IPS DF 6.9 (cell line): Measurements from ENCODE around the gene PHACTR3.

Source experiments
- DNase-seq: peaks from one replicate; pipeline ENCODE4 v3.0.0-alpha.2; 2013; ENCODE audit warnings: low read depth, low spot score
- H3K27ac ChIP-seq: one replicate; pipeline ENCODE4 v1.5.1; 2013; ENCODE audit warnings: low read length, control low read depth
- H3K27me3 ChIP-seq: 2 replicates; pipeline ENCODE4 v1.6.1; 2013; ENCODE audit warnings: mild to moderate bottlenecking, low read length; ENCODE audit not compliant: control insufficient read depth, insufficient read depth
- H3K36me3 ChIP-seq: 2 replicates; pipeline ENCODE4 v1.6.1; 2013; ENCODE audit warnings: low read length; ENCODE audit not compliant: control insufficient read depth, insufficient read depth
- H3K4me1 ChIP-seq: 2 replicates; pipeline ENCODE4 v1.6.1; 2013; ENCODE audit warnings: low read length; ENCODE audit not compliant: control insufficient read depth, insufficient read depth
- H3K4me3 ChIP-seq: 2 replicates; pipeline ENCODE4 v1.5.1; 2013; ENCODE audit warnings: mild to moderate bottlenecking, low read length
- H3K9me3 ChIP-seq: 2 replicates; pipeline ENCODE4 v1.6.1; 2013; ENCODE audit warnings: low read length, inconsistent platforms; ENCODE audit not compliant: control insufficient read depth, insufficient read depth
- WGBS: extraction: QIAGEN DNeasy Blood & Tissue Kit; methylation state at CpG from one replicate; pipeline ENCODE4 v1.1.7; 2013; ENCODE audit warnings: mixed read lengths, missing lambda C conversion rate; ENCODE audit not compliant: insufficient read length, insufficient coverage; 5-methylcytosine and 5-hydroxymethylcytosine counted together

PHACTR3 gene

GRCh38 chr20:59647271-59647670 lies 42.9 kb downstream of the PHACTR3 start:
- Histone ChIP-seq H3K4me1 (no peaks in the 10 kb centered on the region), H3K27me3 (no peaks in the 10 kb centered on the region), H3K4me3 (no peak overlapping the region), H3K9me3 (peaks cover 17% of the 10 kb centered on the region), H3K27ac (no peak overlapping the region), H3K36me3 (no peaks in the 10 kb centered on the region)
- DNase-seq, result no peak

DNA sequence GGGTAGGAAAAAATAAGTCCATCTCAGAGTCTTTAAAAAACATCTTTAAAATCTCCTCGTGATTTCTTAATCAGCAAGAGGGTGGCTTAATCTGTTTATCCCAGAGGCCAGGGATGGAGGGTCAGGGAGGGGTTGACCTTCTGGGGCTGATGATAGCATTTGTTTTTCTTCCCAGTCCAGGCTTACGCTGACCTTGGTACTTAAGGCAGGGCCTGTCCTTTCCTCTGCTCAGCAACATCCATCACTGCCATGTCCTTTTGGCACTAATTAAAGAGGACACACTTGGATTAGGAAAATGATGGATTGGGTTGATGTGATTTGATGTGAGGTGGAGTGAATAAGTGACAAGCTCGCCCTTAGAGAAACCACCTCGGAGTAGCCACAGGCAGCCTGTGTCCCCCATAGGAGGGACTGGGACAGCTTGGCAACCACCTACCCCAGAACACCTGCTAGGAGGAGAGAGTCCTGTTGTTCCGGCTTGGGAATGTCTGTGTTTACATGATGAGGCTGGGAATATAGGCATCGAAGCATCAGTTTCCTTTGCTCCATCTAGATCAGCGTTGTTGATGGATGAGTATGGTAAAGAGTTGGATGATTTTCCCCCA lies 44.2 kb downstream of the PHACTR3 start:
- Histone ChIP-seq H3K4me3 (no peak overlapping the region), H3K9me3 (peaks cover 17% of the 10 kb centered on the region), H3K4me1 (no peaks in the 10 kb centered on the region), H3K27ac (no peak overlapping the region), H3K36me3 (no peaks in the 10 kb centered on the region), H3K27me3 (no peaks in the 10 kb centered on the region)
- WGBS, result no CpG with 5 or more reads among the region's 7 CpGs
- no peak for DNase-seq

DNA sequence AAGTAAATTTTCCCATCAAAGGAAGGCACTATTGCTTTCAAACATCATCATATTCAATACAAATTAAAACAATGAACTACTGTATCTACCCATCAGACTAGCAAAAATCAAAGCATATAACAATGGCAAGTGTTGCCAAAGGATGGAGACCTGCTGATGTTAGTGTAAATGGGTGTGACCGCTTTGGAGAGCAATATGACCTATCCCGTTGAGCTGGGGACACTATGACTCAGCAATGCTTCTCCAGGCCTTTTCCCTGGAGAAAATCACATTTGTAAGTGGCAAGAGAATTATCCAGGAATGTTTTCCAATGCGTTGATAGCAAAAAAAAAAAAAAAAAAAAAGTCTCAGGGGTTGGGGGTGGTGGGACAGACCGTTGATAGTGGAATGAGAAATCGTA lies 46.1 kb downstream of the PHACTR3 start:
- no peak overlapping the region for H3K4me3 ChIP-seq
- no peak for DNase-seq
- no peaks in the 10 kb centered on the region for H3K27me3 ChIP-seq
- H3K9me3 ChIP-seq, result peaks cover 12% of the 10 kb centered on the region
- no CpG with 5 or more reads among the region's 5 CpGs for WGBS
- no peak overlapping the region for H3K27ac ChIP-seq
- no peaks in the 10 kb centered on the region for H3K4me1 ChIP-seq
- no peaks in the 10 kb centered on the region for H3K36me3 ChIP-seq

GRCh38 chr20:59652381-59652780 lies 48.0 kb downstream of the PHACTR3 start:
- H3K27me3 ChIP-seq, result no peaks in the 10 kb centered on the region
- no peaks in the 10 kb centered on the region for H3K36me3 ChIP-seq
- no peaks in the 10 kb centered on the region for H3K4me1 ChIP-seq
- no CpG with 5 or more reads among the region's 2 CpGs for WGBS
- H3K4me3 ChIP-seq, result no peak overlapping the region
- peaks cover 5% of the 10 kb centered on the region; the same call in 1 of the 2 replicates for H3K9me3 ChIP-seq
- H3K27ac ChIP-seq, result no peak overlapping the region
- DNase-seq, result no peak

DNA sequence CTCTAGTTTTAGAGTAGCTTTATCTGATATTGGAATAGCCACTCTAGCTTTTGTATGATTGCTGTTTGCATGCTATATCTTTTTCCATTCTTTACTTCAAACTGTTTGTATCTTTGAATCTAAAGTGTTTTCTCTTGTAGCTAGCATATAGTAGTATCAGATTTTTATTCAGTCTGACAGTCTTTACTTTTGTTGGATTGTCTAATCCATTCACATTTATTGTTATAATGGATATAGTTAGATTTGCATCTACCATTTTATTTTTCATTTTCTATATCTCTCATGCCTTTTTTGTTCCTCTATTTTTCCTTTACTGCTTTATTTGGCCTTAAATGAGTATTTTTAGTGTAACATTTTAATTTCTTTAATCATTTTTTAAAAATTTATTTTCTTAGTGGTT lies 52.1 kb downstream of the PHACTR3 start:
- no peak for DNase-seq
- Histone ChIP-seq H3K27me3 (no peaks in the 10 kb centered on the region; the same call in 1 of the 2 replicates), H3K4me1 (no peaks in the 10 kb centered on the region), H3K36me3 (no peaks in the 10 kb centered on the region), H3K4me3 (no peak overlapping the region), H3K27ac (no peak overlapping the region), H3K9me3 (peaks cover 4% of the 10 kb centered on the region; the same call in 1 of the 2 replicates)

DNA sequence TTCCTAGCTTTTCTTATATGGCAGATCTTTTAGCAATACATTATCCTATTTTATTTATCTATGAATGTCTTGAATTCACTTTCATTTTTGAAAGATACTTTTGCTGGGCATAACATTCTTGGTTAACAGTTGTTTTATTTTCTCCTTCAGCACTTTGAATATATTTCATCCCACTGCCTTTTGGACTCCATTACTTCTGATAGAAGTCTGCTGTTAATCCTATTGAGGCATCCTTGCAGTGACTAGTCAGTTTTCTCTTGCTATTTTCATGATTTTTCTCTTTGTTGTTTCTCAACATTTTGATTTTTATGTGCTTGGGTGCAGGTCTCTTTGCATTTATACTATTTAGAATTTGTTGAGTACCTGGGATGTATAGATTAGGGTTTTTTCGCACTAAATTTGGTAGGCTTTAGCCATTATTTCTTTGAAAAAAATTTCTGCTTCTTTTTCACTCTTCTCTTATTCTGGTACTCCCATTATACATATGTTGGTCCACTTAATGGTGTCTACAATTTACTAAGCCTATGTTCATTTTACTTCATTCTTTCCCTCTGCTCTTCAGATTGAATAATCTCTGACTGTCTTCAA lies 53.2 kb downstream of the PHACTR3 start:
- H3K36me3 ChIP-seq, result no peaks in the 10 kb centered on the region
- no peak overlapping the region for H3K4me3 ChIP-seq
- H3K4me1 ChIP-seq, result no peaks in the 10 kb centered on the region
- DNase-seq, result no peak
- H3K9me3 ChIP-seq, result peaks cover 1% of the 10 kb centered on the region; the same call in 1 of the 2 replicates
- no peaks in the 10 kb centered on the region; the same call in 1 of the 2 replicates for H3K27me3 ChIP-seq
- H3K27ac ChIP-seq, result no peak overlapping the region
- no CpG with 5 or more reads among the region's 1 CpG for WGBS

GRCh38 chr20:59660471-59660870 lies 56.1 kb downstream of the PHACTR3 start:
- WGBS, result no CpG with 5 or more reads among the region's 2 CpGs
- Histone ChIP-seq H3K4me3 (no peak overlapping the region), H3K9me3 (peaks cover 18% of the 10 kb centered on the region), H3K27ac (no peak overlapping the region), H3K36me3 (no peaks in the 10 kb centered on the region), H3K27me3 (no peaks in the 10 kb centered on the region; the same call in 1 of the 2 replicates), H3K4me1 (no peaks in the 10 kb centered on the region)
- no peak for DNase-seq

GRCh38 chr20:59661153-59661552 lies 56.8 kb downstream of the PHACTR3 start:
- Histone ChIP-seq H3K4me1 (no peaks in the 10 kb centered on the region), H3K27me3 (no peaks in the 10 kb centered on the region; the same call in 1 of the 2 replicates), H3K27ac (no peak overlapping the region), H3K4me3 (no peak overlapping the region), H3K36me3 (no peaks in the 10 kb centered on the region), H3K9me3 (peaks cover 23% of the 10 kb centered on the region)
- DNase-seq, result no peak
- no CpG with 5 or more reads among the region's 8 CpGs for WGBS

DNA sequence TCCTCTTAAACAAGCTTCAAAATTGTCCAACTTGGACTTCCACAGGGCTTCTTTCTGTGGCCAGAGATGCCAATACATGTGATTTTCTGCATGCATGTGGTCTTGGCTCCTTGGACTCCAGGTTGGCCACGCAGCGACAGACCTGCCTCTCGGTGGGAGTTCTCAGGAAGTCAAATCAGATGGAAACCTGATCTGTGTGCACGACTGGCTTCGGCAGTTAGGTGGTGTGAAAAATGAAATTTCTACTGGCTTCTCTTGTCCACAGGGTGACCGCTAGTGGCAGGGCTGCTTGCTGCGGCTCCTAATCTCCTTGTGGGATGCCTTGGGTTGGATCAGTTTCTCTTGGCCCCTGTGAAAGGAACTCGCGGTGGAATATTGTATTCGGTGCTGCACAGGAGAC lies 57.3 kb downstream of the PHACTR3 start:
- no peaks in the 10 kb centered on the region for H3K36me3 ChIP-seq
- no peaks in the 10 kb centered on the region for H3K4me1 ChIP-seq
- H3K4me3 ChIP-seq, result no peak overlapping the region
- no peak overlapping the region for H3K27ac ChIP-seq
- H3K27me3 ChIP-seq, result no peaks in the 10 kb centered on the region; the same call in 1 of the 2 replicates
- H3K9me3 ChIP-seq, result peaks cover 25% of the 10 kb centered on the region
- DNase-seq, result no peak
- no CpG with 5 or more reads among the region's 10 CpGs for WGBS

GRCh38 chr20:59662161-59662560 lies 57.8 kb downstream of the PHACTR3 start:
- no CpG with 5 or more reads among the region's 5 CpGs for WGBS
- H3K27me3 ChIP-seq, result no peaks in the 10 kb centered on the region; the same call in 1 of the 2 replicates
- DNase-seq, result no peak
- no peak overlapping the region for H3K27ac ChIP-seq
- H3K4me1 ChIP-seq, result no peaks in the 10 kb centered on the region
- H3K36me3 ChIP-seq, result no peaks in the 10 kb centered on the region
- peaks cover 29% of the 10 kb centered on the region for H3K9me3 ChIP-seq
- no peak overlapping the region for H3K4me3 ChIP-seq
